ENCODE data around the gene NANOS2.

Gene NANOS2

GRCh38 chr19:45895519-45895972 lies 19.0 kb downstream of the NANOS2 start:
- no peak overlapping the region for H3K4me3 ChIP-seq (replicated peaks; ENCODE audit: low read depth, low read length)
- TF ChIP-seq, protein P1, sequence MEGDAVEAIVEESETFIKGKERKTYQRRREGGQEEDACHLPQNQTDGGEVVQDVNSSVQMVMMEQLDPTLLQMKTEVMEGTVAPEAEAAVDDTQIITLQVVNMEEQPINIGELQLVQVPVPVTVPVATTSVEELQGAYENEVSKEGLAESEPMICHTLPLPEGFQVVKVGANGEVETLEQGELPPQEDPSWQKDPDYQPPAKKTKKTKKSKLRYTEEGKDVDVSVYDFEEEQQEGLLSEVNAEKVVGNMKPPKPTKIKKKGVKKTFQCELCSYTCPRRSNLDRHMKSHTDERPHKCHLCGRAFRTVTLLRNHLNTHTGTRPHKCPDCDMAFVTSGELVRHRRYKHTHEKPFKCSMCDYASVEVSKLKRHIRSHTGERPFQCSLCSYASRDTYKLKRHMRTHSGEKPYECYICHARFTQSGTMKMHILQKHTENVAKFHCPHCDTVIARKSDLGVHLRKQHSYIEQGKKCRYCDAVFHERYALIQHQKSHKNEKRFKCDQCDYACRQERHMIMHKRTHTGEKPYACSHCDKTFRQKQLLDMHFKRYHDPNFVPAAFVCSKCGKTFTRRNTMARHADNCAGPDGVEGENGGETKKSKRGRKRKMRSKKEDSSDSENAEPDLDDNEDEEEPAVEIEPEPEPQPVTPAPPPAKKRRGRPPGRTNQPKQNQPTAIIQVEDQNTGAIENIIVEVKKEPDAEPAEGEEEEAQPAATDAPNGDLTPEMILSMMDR (IDR thresholded peaks at IDR 0.05; ENCODE audit: low read length, missing control alignments) = no peak
- no peak for DNase-seq (ENCODE audit: low read depth)

- TF ChIP-seq, protein P1 (IDR thresholded peaks at IDR 0.05; ENCODE audit: low read length, missing control alignments) = no peak
Observed at GRCh38 chr19:45890877-45891276, 23.7 kb downstream of the NANOS2 start.

GRCh38 chr19:45889210-45889885 lies 25.2 kb downstream of the NANOS2 start:
- H3K4me3 ChIP-seq (replicated peaks; ENCODE audit: low read depth, low read length) = no peak overlapping the region
- no peak for DNase-seq (ENCODE audit: low read depth)
- TF ChIP-seq, protein P1 (IDR thresholded peaks at IDR 0.05; ENCODE audit: low read length, missing control alignments) = no peak

More at GRCh38 chr19:45890877-45891276, 23.7 kb downstream of the NANOS2 start:
- no peak for DNase-seq (ENCODE audit: low read depth)
- H3K4me3 ChIP-seq (replicated peaks; ENCODE audit: low read depth, low read length) = no peak overlapping the region

DNA sequence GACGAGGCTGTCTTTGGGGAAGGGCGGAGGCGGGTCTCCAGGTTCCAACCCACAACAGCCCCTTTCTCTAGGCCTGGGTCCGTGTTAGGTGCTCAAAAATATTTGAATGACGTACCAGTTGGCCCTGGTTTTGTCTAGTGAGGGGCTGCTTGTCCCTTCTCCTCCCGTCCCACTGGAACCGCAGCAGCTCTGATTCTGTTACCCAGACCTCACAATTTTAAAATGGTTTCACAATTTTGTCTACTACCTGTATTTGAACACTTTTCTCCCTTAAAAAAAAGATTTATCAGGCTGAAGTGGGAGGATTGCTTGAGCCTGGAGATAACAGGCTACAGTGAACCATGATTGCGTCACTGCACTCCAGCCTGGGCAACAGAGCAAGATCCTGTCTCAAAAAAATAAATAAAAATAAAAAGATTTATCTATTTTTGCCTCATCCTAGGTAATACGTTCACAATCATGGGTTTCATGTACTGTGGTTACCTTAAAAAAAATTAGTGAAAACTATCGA lies 27.3 kb downstream of the NANOS2 start:
- H3K4me3 ChIP-seq (replicated peaks; ENCODE audit: low read depth, low read length) = peak overlapping the region; percentile 70
- DNase-seq (ENCODE audit: low read depth) = peak; percentile 27
- TF ChIP-seq, protein P1 (IDR thresholded peaks at IDR 0.05; ENCODE audit: low read length, missing control alignments) = no peak

DNA sequence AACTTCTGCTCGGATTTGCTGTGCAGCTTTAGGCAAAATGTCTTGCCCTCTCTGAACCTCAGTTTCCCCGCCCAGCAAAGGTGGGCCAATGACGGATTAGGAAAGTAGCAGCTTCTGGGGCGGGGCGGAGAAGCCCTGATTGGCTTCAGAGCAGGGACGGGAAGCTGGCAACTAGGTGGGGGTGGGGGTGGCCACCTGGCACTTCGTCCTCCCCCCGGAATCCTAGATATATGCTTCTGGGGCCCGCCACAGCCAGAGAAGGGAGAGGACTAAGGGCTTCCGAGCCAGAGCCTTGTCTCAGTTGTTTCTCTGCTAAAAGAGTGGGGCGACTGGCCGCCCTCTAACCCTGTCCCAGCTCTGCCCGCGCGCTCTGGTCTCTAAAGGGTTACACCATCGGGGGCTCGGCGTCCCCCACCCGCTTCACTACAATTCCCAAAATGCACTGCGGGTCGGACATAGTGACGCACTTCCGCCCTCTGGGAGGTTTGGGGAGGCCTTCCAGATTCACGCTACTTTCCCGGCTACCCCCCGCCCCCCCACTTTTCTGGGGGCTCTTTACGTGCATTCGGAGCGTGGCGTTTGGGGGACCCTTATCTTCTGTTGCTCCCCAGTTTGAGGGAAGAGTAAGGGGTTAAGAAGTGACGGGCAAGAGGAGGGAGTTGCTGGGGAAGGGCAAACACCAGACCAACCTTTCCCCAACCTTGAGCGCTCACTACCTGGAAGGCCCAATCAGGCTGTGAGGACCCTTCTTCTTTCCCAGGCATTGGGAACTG lies 28.0 kb downstream of the NANOS2 start:
- H3K4me3 ChIP-seq (replicated peaks; ENCODE audit: low read depth, low read length) = peak overlapping the region; percentile 70
- TF ChIP-seq, protein P1 (IDR thresholded peaks at IDR 0.05; ENCODE audit: low read length, missing control alignments) = no peak
- DNase-seq (ENCODE audit: low read depth) = peak; percentile 95

DNA sequence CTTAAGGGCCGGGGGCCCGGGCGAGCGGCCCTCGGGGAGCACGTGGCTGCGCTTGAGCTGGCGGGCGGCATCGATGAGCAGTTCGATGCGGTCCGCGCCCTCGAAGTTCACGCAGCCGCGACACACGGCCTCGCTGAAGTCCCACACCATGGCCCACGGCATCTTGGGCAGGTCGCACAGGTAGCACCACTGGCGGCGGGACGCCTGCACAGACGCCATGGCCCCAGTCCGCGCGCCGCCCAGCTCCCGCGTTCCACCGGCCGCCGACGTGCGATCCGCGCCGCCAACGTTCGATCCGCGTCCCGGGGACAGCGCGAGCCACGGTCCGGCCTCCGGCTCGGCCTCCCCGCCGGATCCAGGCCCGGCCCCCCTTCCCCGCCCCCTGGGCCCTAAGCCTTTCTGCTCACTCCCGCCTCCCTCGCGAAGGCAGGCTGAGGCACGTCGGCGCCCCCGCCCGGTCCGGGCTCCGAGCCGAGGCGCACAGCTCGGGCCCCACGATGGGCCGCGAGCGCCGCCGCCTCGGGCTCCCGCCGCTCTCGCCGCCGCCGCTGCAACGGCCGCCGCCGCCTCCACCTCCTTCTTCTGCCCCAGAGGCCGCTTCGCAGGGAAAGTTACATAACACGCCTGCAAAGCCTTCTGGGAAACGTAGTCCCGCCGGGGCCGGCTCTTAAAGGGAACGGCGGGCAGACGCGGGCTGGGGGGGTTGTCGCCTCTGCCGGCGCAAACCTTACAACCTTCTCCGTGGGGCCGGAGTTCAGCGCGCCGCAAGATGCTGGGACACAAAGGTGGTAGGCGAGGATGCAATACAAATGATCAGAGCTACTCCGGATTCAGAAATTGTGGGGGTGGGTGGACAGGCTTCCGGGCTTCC lies 28.8 kb downstream of the NANOS2 start, which contains the start of gene IRF2BP1:
IRF2BP1 (minus strand) TSS at position 586 of the 871 bp plus-strand sequence; CDS start at position 219, 367 bp downstream.
- peak within 1 kb of the TSS; percentile 70 for H3K4me3 ChIP-seq (replicated peaks; ENCODE audit: low read depth, low read length)
- TF ChIP-seq, protein P1 (IDR thresholded peaks at IDR 0.05; ENCODE audit: low read length, missing control alignments) = no peak
- DNase-seq (ENCODE audit: low read depth) = peak; percentile 94
